Stimulated activated effector memory CD8-positive, alpha-beta T cell treated with anti-CD3 and anti-CD28 coated beads, Interleukin-12 subunit alpha, Interleukin-12 subunit beta, amount 100 ng/mL, for 72 hours (primary cell): ENCODE results near the gene SRD5A1.
"Not testable (repeated sequence)": the region's sequence is repeated elsewhere in the genome, so short reads cannot be mapped to it uniquely, and the experiment has no call there.

Experiments
- ATAC-seq: fragments of 150-1000 bp; cut with Tn5 transposase; 2 replicates; pipeline ENCODE4 v1.10.0; 2021
- DNase-seq, 2 donors: peaks; one replicate each; pipeline ENCODE4 v3.0.0; 2021 to 2022; ENCODE audit warnings: low spot score in 2 of 2
- H3K27ac Mint-ChIP-seq: one replicate; pipeline ENCODE4 v1.8.0; 2022; ENCODE audit warnings: mild to moderate bottlenecking, mixed read lengths
- H3K36me3 Mint-ChIP-seq: one replicate; pipeline ENCODE4 v1.8.0; 2022; ENCODE audit warnings: mild to moderate bottlenecking, mixed read lengths
- H3K4me1 Mint-ChIP-seq: one replicate; pipeline ENCODE4 v1.8.0; 2022; ENCODE audit warnings: mixed read lengths
- H3K4me3 Mint-ChIP-seq: one replicate; pipeline ENCODE4 v1.8.0; 2022; ENCODE audit warnings: mild to moderate bottlenecking, mixed read lengths
- H3K9me3 Mint-ChIP-seq: one replicate; pipeline ENCODE4 v1.8.0; 2022; ENCODE audit warnings: mixed read lengths

The SRD5A1 gene

DNA sequence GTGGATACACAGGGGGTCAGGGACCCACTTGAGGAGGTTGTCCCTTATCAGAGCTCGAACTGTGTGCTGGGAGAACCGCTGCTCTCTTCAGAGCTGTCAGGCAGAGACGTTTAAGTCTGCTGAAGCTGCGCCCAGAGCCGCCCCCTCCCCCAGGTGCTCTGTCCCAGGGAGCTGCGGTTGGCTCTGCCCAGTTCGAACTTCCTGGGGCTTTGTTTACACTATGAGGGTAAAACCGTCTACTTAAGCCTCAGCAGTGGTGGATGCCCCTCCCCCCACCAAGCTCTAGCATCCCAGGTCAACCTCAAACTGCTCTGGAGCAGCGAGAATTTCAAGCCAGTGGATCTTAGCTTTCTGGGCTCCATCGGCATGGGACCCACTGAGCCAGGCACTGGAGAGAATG lies 15.9 kb downstream of the SRD5A1 start:
- no peak for ATAC-seq
- no peak for DNase-seq
- Mint-ChIP-seq H3K4me3 (no peak overlapping the region), H3K4me1 (peaks cover 18% of the 10 kb centered on the region), H3K36me3 (peaks cover 12% of the 10 kb centered on the region), H3K27ac (no peak overlapping the region), H3K9me3 (peaks cover 3% of the 10 kb centered on the region)

DNA sequence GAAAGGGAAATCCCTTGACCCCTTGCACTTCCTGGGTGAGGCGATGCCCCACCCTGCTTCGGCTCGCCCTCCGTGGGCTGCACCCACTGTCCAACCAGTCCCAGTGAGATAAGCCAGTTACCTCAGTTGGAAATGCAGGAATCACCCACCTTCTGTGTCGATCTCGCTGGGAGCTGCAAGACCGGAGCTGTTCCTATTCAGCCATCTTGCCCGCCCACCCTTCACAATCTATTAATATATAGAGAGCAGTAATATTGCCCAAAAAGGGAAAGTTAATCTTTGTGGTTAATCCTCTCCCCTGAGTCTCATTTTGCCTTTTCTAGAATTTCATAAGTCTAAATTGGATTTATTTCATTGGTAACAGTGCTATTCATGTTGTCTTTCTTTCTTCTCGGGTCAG lies 16.4 kb downstream of the SRD5A1 start:
- Mint-ChIP-seq H3K4me3 (no peak overlapping the region), H3K4me1 (peaks cover 18% of the 10 kb centered on the region), H3K36me3 (peaks cover 15% of the 10 kb centered on the region), H3K9me3 (peaks cover 3% of the 10 kb centered on the region), H3K27ac (no peak overlapping the region)
- no peak for ATAC-seq
- no peak for DNase-seq

DNA sequence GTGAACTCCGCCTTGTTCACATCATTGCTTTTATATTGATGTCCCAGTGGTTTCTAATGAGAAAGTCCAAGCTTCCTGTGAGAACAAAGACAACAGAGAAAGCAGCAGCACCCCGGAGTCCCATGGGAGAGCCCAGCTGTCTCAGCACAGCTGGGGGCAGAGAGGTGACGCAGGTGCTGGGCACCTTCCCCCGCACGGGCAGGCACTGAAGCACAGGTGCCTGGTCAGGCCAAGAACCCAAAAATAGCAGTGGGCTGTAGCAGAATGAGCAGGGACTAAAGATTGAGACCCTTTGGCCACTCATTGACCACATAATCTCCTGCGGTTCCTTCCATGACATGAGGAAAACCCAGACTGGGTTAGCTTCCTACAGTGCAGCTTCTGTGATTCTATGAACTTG lies 18.8 kb downstream of the SRD5A1 start:
- Mint-ChIP-seq H3K4me3 (no peak overlapping the region), H3K4me1 (peaks cover 11% of the 10 kb centered on the region), H3K9me3 (peaks cover 12% of the 10 kb centered on the region), H3K27ac (no peak overlapping the region), H3K36me3 (peaks cover 27% of the 10 kb centered on the region)
- DNase-seq, result no peak
- ATAC-seq, result no peak

DNA sequence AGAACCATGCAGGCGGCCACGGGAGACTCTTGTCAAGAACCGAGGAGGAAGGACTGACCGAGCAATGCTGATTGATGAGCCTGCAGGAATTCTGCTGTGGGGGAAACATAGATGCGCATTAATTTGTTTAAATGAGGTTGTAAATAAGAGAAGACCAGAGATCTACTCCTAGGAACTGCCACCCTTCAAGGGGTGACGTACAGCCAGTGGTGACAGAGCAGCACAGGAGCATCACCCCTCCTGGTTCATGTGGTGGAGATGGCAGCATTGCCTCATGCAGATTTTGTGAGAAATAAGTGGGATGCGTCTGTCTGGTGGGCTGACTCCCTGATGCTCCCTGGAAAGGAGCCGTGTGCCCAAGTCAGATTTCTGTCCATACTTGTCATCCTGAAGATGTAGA lies 22.2 kb downstream of the SRD5A1 start:
- Mint-ChIP-seq H3K4me3 (no peak overlapping the region), H3K36me3 (peaks cover 30% of the 10 kb centered on the region), H3K27ac (no peak overlapping the region), H3K9me3 (peaks cover 9% of the 10 kb centered on the region), H3K4me1 (peaks cover 9% of the 10 kb centered on the region)
- DNase-seq, result no peak
- ATAC-seq, result no peak

DNA sequence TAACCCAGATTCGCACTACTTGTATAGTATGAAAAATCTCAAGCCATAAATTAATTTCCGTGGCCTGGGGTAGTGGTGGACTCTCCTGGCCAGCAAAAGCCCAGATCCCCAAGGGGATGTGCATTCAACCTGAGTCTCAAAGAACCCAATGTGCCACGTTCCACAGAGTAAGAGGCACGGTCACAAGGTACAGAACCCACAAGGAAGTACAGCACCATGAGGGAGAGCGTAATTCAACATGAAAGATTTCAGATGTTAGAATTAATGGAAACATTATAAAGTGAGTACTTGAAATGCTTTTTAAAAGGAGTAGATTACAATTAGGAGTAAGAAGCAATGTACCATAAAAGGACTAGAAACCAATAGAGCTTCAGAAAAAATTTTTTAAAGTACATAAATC lies 23.4 kb downstream of the SRD5A1 start:
- ATAC-seq (no peak), DNase-seq (no peak)
- Mint-ChIP-seq H3K9me3 (peaks cover 9% of the 10 kb centered on the region), H3K4me1 (peaks cover 10% of the 10 kb centered on the region), H3K27ac (no peak overlapping the region), H3K36me3 (peaks cover 30% of the 10 kb centered on the region), H3K4me3 (no peak overlapping the region)

DNA sequence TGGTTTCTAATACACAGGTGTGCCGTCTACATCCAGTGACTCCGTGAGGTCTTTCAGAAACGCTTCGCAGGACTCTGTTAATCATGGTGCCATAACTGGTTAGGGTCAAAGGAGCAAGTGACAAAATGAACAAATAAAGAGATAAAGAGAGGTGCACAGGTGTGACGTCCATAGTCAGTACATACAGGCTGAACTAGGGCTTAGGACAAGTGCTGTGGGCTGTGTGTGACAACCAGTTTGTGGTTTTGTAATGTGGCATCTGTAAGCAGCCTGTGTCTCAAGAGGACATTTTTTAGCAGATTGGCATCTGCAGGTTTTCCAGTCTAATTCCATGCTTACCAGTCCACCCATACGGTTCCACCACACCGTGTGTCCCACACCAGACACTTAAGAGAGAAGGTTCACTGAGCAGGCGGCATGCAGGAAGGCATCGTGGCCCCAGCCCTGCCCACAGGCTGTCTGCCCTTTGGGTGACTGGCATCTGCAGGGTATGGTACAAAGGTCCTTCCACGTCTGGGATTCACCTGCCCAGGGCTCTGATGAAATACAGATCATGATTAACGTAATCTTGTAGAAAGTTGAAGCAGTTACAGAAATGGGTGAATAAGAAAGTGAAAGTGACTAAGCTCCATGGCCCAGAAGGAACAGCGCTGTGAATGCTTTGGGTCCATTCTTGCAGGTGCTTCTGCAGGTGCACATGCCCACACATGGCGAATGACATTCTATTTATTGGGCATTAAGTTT lies 26.9 kb downstream of the SRD5A1 start:
- ATAC-seq (peak; percentile 48), DNase-seq (no peak)
- peaks cover 15% of the 10 kb centered on the region for H3K36me3 Mint-ChIP-seq
- H3K4me1 Mint-ChIP-seq, result peaks cover 10% of the 10 kb centered on the region
- H3K9me3 Mint-ChIP-seq, result peaks cover 9% of the 10 kb centered on the region
- no peak overlapping the region for H3K4me3 Mint-ChIP-seq
- H3K27ac Mint-ChIP-seq, result peak overlapping the region; percentile 63

DNA sequence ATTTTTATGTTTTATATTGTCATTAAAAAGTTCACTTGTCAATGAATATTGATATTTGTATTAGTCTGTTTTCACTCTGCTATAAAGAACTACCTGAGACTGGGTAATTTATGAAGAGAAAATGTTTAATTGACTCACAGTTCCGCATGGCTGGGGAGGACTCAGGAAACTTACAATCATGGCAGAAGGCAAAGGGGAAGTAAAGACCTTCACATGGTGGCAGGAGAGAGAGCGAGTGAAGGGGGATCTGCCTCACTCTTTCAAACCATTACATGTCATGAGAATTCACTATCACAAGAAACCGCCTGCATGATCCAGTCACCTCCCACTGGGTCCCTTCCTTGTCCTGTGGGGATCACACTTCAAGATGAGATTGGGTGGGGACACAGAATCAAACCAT lies 27.4 kb downstream of the SRD5A1 start:
- Mint-ChIP-seq H3K27ac (peak overlapping the region; percentile 63), H3K9me3 (peaks cover 9% of the 10 kb centered on the region), H3K4me3 (no peak overlapping the region), H3K36me3 (peaks cover 15% of the 10 kb centered on the region), H3K4me1 (peaks cover 10% of the 10 kb centered on the region)
- DNase-seq (no peak), ATAC-seq (no peak)

DNA sequence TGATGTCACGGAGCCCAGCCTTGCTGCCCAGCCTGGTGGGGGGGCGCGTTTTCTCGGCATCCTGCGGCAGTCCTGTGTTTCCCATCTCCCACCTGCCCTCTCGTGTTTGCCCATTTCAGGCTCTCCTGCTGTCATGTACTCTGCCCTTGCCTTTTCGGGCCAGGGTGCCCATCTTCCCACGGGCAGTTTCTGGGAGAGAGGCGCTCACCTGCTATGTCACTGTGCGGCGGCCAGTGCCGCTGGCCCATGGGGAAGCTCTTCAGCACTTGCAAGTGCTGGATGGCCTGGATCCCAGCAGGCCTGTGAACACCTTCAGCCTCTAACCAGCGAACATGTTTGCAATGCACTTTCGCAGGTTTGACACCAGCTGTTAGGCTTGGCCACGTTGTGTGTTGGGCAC lies 33.5 kb downstream of the SRD5A1 start:
- H3K27ac Mint-ChIP-seq, result no peak overlapping the region
- H3K36me3 Mint-ChIP-seq, result peaks cover 7% of the 10 kb centered on the region

DNA sequence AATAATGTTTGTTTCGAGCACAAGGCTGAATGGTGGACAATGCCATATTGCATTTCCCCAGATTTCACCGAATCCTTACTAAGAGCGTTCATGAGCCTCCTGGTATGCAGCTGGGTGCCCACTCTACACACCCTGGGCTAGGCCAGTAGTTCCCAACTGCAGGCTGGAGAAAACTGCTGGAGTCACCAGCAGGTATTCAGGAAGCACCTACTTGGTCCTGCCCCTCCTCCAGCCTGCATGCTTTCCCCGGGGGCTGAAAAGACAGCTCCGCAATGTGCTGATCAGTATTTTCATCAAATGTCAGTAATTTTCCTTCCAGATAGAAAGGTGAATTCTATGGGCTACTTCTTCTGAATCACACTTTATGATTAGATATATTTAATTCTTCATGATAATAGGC lies 34.4 kb downstream of the SRD5A1 start:
- peaks cover 7% of the 10 kb centered on the region for H3K36me3 Mint-ChIP-seq
- H3K9me3 Mint-ChIP-seq, result no peaks in the 10 kb centered on the region
- DNase-seq (no peak), ATAC-seq (no peak)
- no peak overlapping the region for H3K27ac Mint-ChIP-seq
- H3K4me1 Mint-ChIP-seq, result no peaks in the 10 kb centered on the region
- H3K4me3 Mint-ChIP-seq, result no peak overlapping the region

More for the DNA sequence above, 33.5 kb downstream of the SRD5A1 start:
- DNase-seq (no peak), ATAC-seq (no peak)
- H3K4me3 Mint-ChIP-seq, result no peak overlapping the region
- H3K9me3 Mint-ChIP-seq, result no peaks in the 10 kb centered on the region
- no peaks in the 10 kb centered on the region for H3K4me1 Mint-ChIP-seq

DNA sequence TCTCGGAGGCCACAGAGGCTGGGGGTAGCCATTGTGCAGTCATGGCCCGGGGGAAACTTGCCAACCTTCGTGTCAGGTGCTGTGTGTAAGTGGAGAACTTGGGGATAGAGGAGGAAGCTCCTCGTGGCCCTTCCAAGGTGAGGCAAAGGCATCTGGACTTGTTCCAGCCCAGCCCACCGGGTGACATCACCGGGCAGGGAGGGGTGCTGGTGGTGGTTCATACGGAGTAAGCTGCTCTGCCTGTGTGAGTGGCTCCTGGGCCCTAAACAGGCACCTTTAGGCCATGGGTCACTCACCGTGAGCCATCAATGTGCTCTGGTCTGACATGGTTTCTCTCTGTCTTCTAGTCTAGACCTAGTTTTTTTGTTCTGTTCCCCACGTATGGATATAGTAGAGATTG lies 35.5 kb downstream of the SRD5A1 start:
- DNase-seq, H3K27ac Mint-ChIP-seq, H3K36me3 Mint-ChIP-seq: not testable (repeated sequence)

DNA sequence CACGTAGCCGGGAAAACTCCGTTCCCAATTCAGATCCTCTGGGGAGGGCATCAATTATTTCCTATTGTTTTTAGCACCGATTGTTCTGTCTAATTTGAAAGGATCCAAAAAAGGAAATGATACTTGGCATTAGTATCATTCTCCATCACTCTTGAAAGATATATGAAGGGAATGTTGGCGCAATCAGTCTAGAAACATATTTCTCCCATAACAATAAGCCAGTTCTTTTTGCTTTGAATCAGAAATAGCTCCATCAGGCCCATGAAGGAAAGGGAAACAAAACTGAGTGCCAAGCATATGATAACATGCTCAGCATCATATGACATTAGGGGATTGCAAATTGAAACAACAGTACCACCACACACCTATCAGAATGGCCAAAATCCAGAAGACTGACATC lies 39.8 kb downstream of the SRD5A1 start:
- ATAC-seq (no peak), DNase-seq (no peak)
- peaks cover 7% of the 10 kb centered on the region for H3K36me3 Mint-ChIP-seq
- H3K27ac Mint-ChIP-seq, result no peak overlapping the region
- no peaks in the 10 kb centered on the region for H3K9me3 Mint-ChIP-seq
- no peaks in the 10 kb centered on the region for H3K4me1 Mint-ChIP-seq
- no peak overlapping the region for H3K4me3 Mint-ChIP-seq

More for the DNA sequence above, 35.5 kb downstream of the SRD5A1 start:
- not testable (repeated sequence) for H3K9me3 Mint-ChIP-seq, ATAC-seq, H3K4me3 Mint-ChIP-seq, H3K4me1 Mint-ChIP-seq

DNA sequence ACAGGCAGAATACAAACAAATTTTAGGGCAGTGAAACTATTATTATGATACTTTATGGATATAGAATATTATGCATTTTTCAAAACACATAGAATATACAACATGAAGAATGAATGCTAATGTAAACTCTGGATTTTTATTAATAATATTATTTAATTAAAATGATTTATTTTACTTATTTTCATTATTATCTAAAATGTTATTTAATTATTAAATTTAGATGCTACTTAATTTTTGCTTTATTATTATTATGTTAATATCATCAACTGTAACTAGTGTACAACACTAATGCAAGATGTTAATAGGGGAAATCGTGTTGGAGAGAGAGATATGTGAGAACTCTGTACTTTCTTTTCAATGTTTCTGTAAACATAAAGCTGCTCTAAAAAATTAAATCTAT lies 40.7 kb downstream of the SRD5A1 start:
- Mint-ChIP-seq H3K4me1 (no peaks in the 10 kb centered on the region), H3K36me3 (peaks cover 7% of the 10 kb centered on the region), H3K9me3 (no peaks in the 10 kb centered on the region), H3K27ac (no peak overlapping the region), H3K4me3 (no peak overlapping the region)
- no peak for DNase-seq
- ATAC-seq, result no peak

DNA sequence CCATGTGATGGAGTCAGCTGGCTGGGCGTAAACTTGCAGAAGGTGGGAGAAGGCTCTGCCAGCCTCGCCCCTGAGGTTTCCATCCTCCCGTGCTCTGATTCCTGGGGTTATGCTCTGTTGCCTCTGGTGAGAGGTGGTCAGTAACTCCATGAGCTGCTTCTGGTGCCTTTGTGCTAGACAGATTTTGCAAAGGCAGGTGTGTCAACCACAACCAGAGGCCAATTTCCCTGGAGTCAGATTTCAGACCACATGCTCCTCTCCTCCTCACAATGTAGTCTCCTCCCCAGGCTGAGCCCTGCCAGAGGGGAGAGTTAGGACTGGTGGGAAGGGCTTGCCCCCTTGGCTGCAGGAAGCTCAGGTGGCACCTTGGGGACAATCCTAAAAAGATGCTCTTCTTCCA lies 41.2 kb downstream of the SRD5A1 start:
- ATAC-seq (no peak), DNase-seq (no peak)
- Mint-ChIP-seq H3K36me3 (peaks cover 7% of the 10 kb centered on the region), H3K27ac (no peak overlapping the region), H3K9me3 (no peaks in the 10 kb centered on the region), H3K4me1 (no peaks in the 10 kb centered on the region), H3K4me3 (no peak overlapping the region)

DNA sequence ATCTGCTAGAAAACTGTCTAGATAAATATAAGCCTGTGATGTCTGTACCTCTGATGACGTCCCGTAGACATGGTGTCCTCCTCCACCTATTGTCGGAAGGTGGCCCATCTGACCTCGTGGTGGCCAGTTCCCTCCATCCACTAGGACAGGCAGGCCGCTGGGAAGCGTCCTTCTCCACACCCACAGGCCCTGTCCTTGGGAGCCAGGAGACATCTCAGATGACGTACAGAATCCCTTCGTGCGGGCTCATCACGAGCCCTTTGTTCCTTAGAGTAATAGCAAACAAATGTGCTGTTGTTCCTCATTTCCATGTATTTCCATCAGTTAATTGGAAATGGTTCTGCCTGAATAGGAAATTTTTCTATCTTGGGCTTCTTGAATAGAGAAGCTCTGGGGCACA lies 41.6 kb downstream of the SRD5A1 start:
- H3K27ac Mint-ChIP-seq, result no peak overlapping the region
- no peak overlapping the region for H3K4me3 Mint-ChIP-seq
- peaks cover 7% of the 10 kb centered on the region for H3K36me3 Mint-ChIP-seq
- no peaks in the 10 kb centered on the region for H3K4me1 Mint-ChIP-seq
- ATAC-seq, result no peak
- DNase-seq, result no peak
- H3K9me3 Mint-ChIP-seq, result no peaks in the 10 kb centered on the region

DNA sequence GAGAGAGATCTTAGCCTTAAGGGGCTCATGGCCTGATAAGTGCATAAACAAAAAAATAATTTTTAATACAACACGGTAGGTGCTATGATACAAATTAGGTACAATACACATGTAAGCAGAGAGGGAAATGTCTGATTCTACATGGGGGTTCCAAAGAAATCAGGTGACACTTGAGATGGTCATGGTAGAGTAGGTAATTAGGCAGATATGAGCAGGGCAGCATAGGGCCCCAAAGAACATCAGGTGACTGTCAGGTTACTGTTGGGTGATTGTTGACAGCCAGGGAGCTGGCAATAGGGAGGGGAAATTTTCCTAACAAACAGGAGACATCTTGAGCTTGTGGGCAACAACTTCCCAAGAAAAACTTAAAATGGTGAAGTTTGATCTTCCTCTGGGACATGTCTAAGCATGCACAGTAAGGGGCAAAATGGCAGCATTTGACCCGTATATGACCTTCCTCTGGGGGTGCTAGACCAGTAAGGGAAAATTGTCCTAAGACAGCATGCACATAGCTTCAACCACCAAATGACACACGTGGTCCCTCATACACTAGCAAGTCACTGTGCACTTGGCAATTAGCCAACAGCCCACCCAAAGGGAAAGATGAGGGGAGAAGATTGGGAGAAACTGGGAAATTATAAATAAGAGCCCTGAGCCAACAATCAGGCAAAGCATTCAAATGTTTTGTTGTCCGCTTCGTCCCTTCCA lies 42.7 kb downstream of the SRD5A1 start:
- no peak for DNase-seq
- Mint-ChIP-seq H3K4me3 (no peak overlapping the region), H3K36me3 (no peaks in the 10 kb centered on the region), H3K27ac (no peak overlapping the region), H3K9me3 (no peaks in the 10 kb centered on the region), H3K4me1 (no peaks in the 10 kb centered on the region)
- no peak for ATAC-seq

DNA sequence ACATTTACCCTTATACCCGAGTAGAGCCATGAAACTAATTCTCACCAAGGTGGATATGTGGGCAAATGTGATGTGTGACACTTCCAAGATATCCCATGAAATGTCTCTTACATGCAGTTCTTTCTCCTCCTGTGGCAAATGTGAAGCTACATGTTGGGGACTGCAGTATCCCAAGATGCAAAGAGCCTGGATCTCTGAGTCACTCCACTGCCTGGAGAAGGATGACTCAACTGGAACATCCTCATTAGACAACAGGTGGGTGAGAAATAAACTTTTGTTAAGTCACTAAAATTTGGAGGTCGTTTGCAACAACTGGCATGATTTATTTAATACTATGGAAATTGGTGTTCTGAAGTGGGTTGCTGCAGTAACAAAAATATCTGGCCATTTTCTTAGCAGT lies 43.5 kb downstream of the SRD5A1 start:
- H3K36me3 Mint-ChIP-seq, result no peaks in the 10 kb centered on the region
- peaks cover 3% of the 10 kb centered on the region for H3K4me1 Mint-ChIP-seq
- no peak overlapping the region for H3K27ac Mint-ChIP-seq
- no peak overlapping the region for H3K4me3 Mint-ChIP-seq
- no peaks in the 10 kb centered on the region for H3K9me3 Mint-ChIP-seq
- ATAC-seq (no peak), DNase-seq (no peak)
